GM12878 (cell line): ENCODE measurements around the gene CADM2. TPM values are rescaled to one million over a fixed set of nuclear protein-coding genes. Genes with fewer than 3 reads are reported as not detected.

ENCODE experiments used
- ATAC-seq: fragments of 200-7000 bp; cut with Tn5 transposase; 3 replicates; pipeline ENCODE4 v1.9.1; 2020; ENCODE audit warnings: mild to moderate bottlenecking, moderate library complexity
- BruUV-seq: library from RNA; stranded (reverse); fragments of 400-500 nt; replicated peaks from 2 replicates; lab custom pipeline; 2021; lab: Mats Ljungman, UMichigan
- CTCF ChIA-PET: fragments of 300-600 bp; sonication (Branson Sonifier 250); formaldehyde crosslinking; extraction: SDS; loops from one replicate; lab custom pipeline; 2021; ENCODE audit warnings: inconsistent platforms; lab: Yijun Ruan, JAX
- POLR2A ChIA-PET: fragments of 350-600 bp; formaldehyde crosslinking; extraction: SDS; loops from one replicate; lab custom pipeline; 2021; ENCODE audit warnings: inconsistent platforms; lab: Charles Lee
- RAD21 ChIA-PET: fragments of 300-600 bp; sonication (Branson Sonifier 250); formaldehyde crosslinking; loops from one replicate; lab custom pipeline; 2023; ENCODE audit warnings: antibody characterized with exemption; ENCODE audit not compliant: unreplicated experiment; lab: Charles Lee
- SMC1A ChIA-PET: fragments of 300-600 bp; sonication (Branson Sonifier 250); formaldehyde crosslinking; loops from one replicate; lab custom pipeline; 2023; ENCODE audit not compliant: unreplicated experiment, uncharacterized antibody; lab: Charles Lee
- DNase-seq: peaks from one replicate; pipeline ENCODE4 v3.0.0-alpha.2; 2011; ENCODE audit warnings: low read depth, low spot score
- FAIRE-seq: peaks from 3 replicates; lab custom pipeline; 2011; peaks lifted over from hg19 to GRCh38; lab: Jason Lieb, UNC
- H2AFZ ChIP-seq: 2 replicates; pipeline ENCODE4 v1.6.0; 2011; ENCODE audit warnings: low read depth, low read length, control low read depth; ENCODE audit not compliant: control insufficient read depth
- H3K27ac ChIP-seq: 2 replicates; pipeline ENCODE4 v1.5.1; 2011; ENCODE audit warnings: control low read depth; ENCODE audit not compliant: control insufficient read depth, insufficient read depth
- H3K27me3 ChIP-seq, 2 experiments: replicated peaks in 1 of 2; 2 replicates each; pipeline versions ENCODE4 v1.6.0 to v1.6.1; 2011; ENCODE audit warnings: low read length in 1 of 2; ENCODE audit not compliant: control insufficient read depth in 2 of 2, insufficient read depth in 2 of 2
- H3K36me3 ChIP-seq, 2 experiments: 2 replicates each; pipeline ENCODE4 v1.5.1; 2011; ENCODE audit warnings: low read length in 1 of 2; ENCODE audit not compliant: control insufficient read depth in 2 of 2, insufficient read depth in 2 of 2
- H3K4me1 ChIP-seq: 2 replicates; pipeline ENCODE4 v1.6.1; 2011; ENCODE audit warnings: mild to moderate bottlenecking, low read length, moderate library complexity, mixed read lengths; ENCODE audit not compliant: control insufficient read depth, insufficient read depth
- H3K4me2 ChIP-seq: 2 replicates; pipeline ENCODE4 v1.6.0; 2011; ENCODE audit warnings: control low read depth; ENCODE audit not compliant: control insufficient read depth, insufficient read depth
- H3K4me3 ChIP-seq: fragments of 200-600 bp; sonication (generic); 2 replicates; pipeline ENCODE4 v1.5.1; 2016
- H3K79me2 ChIP-seq: 2 replicates; pipeline ENCODE4 v1.6.0; 2011; ENCODE audit warnings: low read length; ENCODE audit not compliant: control insufficient read depth, insufficient read depth
- H3K9ac ChIP-seq: 2 replicates; pipeline ENCODE4 v1.8.0; 2011; ENCODE audit warnings: low read length, control low read depth, mixed read lengths; ENCODE audit not compliant: control insufficient read depth, insufficient read depth
- H3K9me3 ChIP-seq: replicated peaks from 3 replicates; pipeline ENCODE4 v1.5.1; 2011; ENCODE audit warnings: mild to moderate bottlenecking, low read length; ENCODE audit not compliant: control insufficient read depth, insufficient read depth
- H4K20me1 ChIP-seq: 2 replicates; pipeline ENCODE4 v1.6.0; 2011; ENCODE audit not compliant: control insufficient read depth, insufficient read depth
- CUX1 ChIP-seq: IDR thresholded peaks from 2 replicates; pipeline ENCODE4 v1.6.1; 2012; ENCODE audit warnings: improper control_type of control experiment, low read depth, low read length; ENCODE audit not compliant: insufficient replicate concordance
- GABPA ChIP-seq: IDR thresholded peaks from 2 replicates; pipeline ENCODE4 v1.6.1; 2014; ENCODE audit warnings: antibody characterized with exemption, low read depth, mild to moderate bottlenecking, inconsistent platforms
- NFYB ChIP-seq: IDR thresholded peaks from 2 replicates; pipeline ENCODE4 v1.6.1; 2011; ENCODE audit warnings: low read depth, mild to moderate bottlenecking, low read length, improper control_type of control experiment, moderate library complexity; ENCODE audit not compliant: insufficient read depth
- NR2C2 ChIP-seq: IDR thresholded peaks from 2 replicates; pipeline ENCODE4 v1.6.1; 2011; ENCODE audit warnings: borderline replicate concordance, low read depth; ENCODE audit not compliant: control insufficient read depth, insufficient read length
- NR2F1 ChIP-seq: fragments of 450-650 bp; conservative IDR thresholded peaks from 2 replicates; pipeline ENCODE4 v1.6.1; 2017; ENCODE audit warnings: mild to moderate bottlenecking
- ZNF217 ChIP-seq: fragments of 450-650 bp; IDR thresholded peaks from 2 replicates; pipeline ENCODE4 v1.6.1; 2017; ENCODE audit warnings: antibody characterized with exemption, mild to moderate bottlenecking
- ZZZ3 ChIP-seq: IDR thresholded peaks from 2 replicates; pipeline ENCODE4 v1.6.1; 2011; ENCODE audit warnings: low read depth; ENCODE audit not compliant: control insufficient read depth, insufficient read length
- WGBS: methylation state at CpG from one replicate; pipeline ENCODE4 v1.1.6; 2016; ENCODE audit warnings: low lambda C conversion rate; ENCODE audit not compliant: insufficient replicate concordance, insufficient coverage; ENCODE audit errors: missing lambda C conversion rate; 5-methylcytosine and 5-hydroxymethylcytosine counted together
- in situ Hi-C: fragments of 300-500 bp; cut with MboI; formaldehyde crosslinking; loops from 9 replicates; pipeline ENCODE4 v1.14.3; 2018; ENCODE audit warnings: mixed read lengths
- intact Hi-C: fragments of 100-400 bp; cut with micrococcal nuclease; formaldehyde crosslinking; loops from one replicate; pipeline ENCODE4 v1.14.2; 2022; ENCODE audit not compliant: unreplicated experiment
- polyA plus RNA-seq, 11 experiments: library from polyadenylated mRNA; depleted of rRNA in 4 of 11; unstranded in 6 of 11; stranded (reverse) in 5 of 11; fragments of >200 nt; fragmentation: Nextera tagmentation in 4 of 11; fragmentation: Illumina TruSeq in 1 of 11; extraction: Ambion mirVana in 4 of 11; extraction: Trizol in 1 of 11; gene quantifications; 1 replicate in 1 of 11; 2 replicates in 10 of 11; pipeline versions ENCODE4 v1.2.1 to v1.2.3, GENCODE V29; 2011 to 2016; ENCODE audit warnings: inconsistent platforms in 2 of 11, missing spikeins in 2 of 11, low read depth in 1 of 11
- total RNA-seq, 4 experiments: library from RNA; depleted of rRNA in 3 of 4; stranded (reverse); fragments of >200 nt in 3 of 4; fragmentation: Illumina TruSeq in 1 of 4; extraction: Trizol in 1 of 4; gene quantifications; 2 replicates each; pipeline versions ENCODE4 v1.2.1 to v1.2.3, GENCODE V29; 2013 to 2021
- TF ChIP-seq, protein P1 (sequence below): IDR thresholded peaks from 2 replicates; pipeline ENCODE4 v1.6.1; 2011; ENCODE audit warnings: mild to moderate bottlenecking, low read depth, low read length, moderate library complexity; ENCODE audit not compliant: insufficient replicate concordance

CADM2 gene
- total and polyA plus RNA-seq, 10 of the 15 experiments (the other 5 are each of a cell fraction or from before 2014, with no cell fraction given): 0.13 TPM; not detected in 9

GRCh38 chr3:85303156-85303555 lies 344.4 kb downstream of the CADM2 start:
- Histone ChIP-seq H3K4me1 (no peaks in the 10 kb centered on the region), H2AFZ (no peak overlapping the region), H3K27me3 (no peaks in the 10 kb centered on the region), H3K9ac (no peak overlapping the region), H3K9me3 (no peaks in the 10 kb centered on the region), H4K20me1 (no peaks in the 10 kb centered on the region), H3K4me3 (no peak overlapping the region), H3K4me2 (no peak overlapping the region), H3K27ac (no peak overlapping the region), H3K79me2 (no peaks in the 10 kb centered on the region), H3K36me3 (no peaks in the 10 kb centered on the region)
- TF ChIP-seq, protein P1, sequence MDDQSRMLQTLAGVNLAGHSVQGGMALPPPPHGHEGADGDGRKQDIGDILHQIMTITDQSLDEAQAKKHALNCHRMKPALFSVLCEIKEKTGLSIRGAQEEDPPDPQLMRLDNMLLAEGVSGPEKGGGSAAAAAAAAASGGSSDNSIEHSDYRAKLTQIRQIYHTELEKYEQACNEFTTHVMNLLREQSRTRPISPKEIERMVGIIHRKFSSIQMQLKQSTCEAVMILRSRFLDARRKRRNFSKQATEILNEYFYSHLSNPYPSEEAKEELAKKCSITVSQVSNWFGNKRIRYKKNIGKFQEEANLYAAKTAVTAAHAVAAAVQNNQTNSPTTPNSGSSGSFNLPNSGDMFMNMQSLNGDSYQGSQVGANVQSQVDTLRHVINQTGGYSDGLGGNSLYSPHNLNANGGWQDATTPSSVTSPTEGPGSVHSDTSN: no peak
- TF ChIP-seq GABPA: no peak
- TF ChIP-seq NR2C2: no peak
- TF ChIP-seq NFYB: no peak
- TF ChIP-seq NR2F1: no peak
- no peak for TF ChIP-seq CUX1
- TF ChIP-seq ZZZ3: no peak
- TF ChIP-seq ZNF217: no peak
- FAIRE-seq (no peak), DNase-seq (no peak), ATAC-seq (no peak)
- in situ Hi-C loops (no loop called here), intact Hi-C loops (no loop called here)
- 23% methylated on average over 4 of the region's 4 CpGs for WGBS
- no TSS peak for BruUV-seq
- ChIA-PET RAD21 (no interaction called here), SMC1A (interaction anchor here (0.6 to 2.1 kb wide), 3 partner anchors 9 to 264 kb away, joined by 3 to 5 read pairs (median 4); no protein-coding TSS in a partner anchor), CTCF (interaction anchor here (0.9 to 1.6 kb wide), 4 partner anchors 9 to 274 kb away, joined by 3 to 7 read pairs (median 3); no protein-coding TSS in a partner anchor), POLR2A (no interaction called here)
